AG04449 (cell line): ENCODE results near the gene GOLGA3.

ENCODE experiments used
- CTCF ChIA-PET: fragments of 350-600 bp; formaldehyde crosslinking; extraction: SDS; loops from one replicate; lab custom pipeline; 2021; ENCODE audit warnings: antibody characterized with exemption; lab: Yijun Ruan, JAX
- POLR2A ChIA-PET: fragments of 400-600, 350-600 bp; formaldehyde crosslinking; extraction: SDS; loops from one replicate; lab custom pipeline; 2020; ENCODE audit warnings: antibody characterized with exemption, inconsistent platforms; lab: Yijun Ruan, JAX
- DNase-seq: peaks from one replicate; pipeline ENCODE4 v3.0.0-alpha.2; 2010; ENCODE audit warnings: low read depth, low spot score
- H3K4me3 ChIP-seq: 2 replicates; pipeline ENCODE4 v1.5.1; 2011; ENCODE audit warnings: low read depth, mild to moderate bottlenecking, control low read depth, low read length
- TF ChIP-seq, protein P1 (sequence below): IDR thresholded peaks from one replicate; pipeline ENCODE4 v1.5.1; 2011; ENCODE audit warnings: mild to moderate bottlenecking, moderate library complexity, low read length, control low read depth, inconsistent platforms; ENCODE audit not compliant: insufficient read depth; ENCODE audit errors: missing control alignments

GOLGA3 gene

DNA sequence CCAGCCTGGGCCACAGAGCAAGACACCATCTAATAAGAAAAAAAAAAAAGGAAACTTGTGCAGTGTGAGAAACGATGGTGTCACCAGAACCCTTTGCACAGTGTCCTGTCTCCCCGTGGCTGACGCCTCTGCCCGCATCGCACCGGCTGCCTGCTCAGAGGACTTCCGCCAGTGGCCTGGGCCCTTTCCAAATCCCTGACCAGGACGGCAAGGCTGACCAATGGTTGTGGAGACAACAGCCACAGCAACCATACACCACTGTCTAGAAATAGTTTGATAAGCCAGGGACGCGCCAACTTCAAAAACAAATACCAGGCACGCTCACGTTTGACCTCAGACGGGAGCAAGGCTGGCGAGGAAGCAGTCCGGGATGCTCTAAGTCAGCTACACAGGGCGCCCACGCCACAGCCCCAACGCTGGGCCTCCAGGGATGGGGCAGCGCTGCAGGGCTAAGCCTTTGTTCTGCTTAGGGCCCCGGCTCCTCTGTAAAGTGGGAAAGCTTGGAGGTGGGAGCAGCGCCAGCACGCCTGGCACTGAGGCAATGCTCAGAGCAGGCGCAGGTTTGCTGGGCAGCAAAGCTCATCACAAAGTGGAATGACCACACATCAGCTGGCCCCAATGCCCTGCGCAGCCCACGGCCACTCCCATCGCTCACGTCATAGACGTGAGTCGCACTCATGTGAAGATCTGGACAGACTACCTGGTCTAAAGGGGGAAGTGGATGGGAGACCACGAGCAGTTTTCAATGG lies 105.5 kb downstream of the GOLGA3 start:
- TF ChIP-seq, protein P1, sequence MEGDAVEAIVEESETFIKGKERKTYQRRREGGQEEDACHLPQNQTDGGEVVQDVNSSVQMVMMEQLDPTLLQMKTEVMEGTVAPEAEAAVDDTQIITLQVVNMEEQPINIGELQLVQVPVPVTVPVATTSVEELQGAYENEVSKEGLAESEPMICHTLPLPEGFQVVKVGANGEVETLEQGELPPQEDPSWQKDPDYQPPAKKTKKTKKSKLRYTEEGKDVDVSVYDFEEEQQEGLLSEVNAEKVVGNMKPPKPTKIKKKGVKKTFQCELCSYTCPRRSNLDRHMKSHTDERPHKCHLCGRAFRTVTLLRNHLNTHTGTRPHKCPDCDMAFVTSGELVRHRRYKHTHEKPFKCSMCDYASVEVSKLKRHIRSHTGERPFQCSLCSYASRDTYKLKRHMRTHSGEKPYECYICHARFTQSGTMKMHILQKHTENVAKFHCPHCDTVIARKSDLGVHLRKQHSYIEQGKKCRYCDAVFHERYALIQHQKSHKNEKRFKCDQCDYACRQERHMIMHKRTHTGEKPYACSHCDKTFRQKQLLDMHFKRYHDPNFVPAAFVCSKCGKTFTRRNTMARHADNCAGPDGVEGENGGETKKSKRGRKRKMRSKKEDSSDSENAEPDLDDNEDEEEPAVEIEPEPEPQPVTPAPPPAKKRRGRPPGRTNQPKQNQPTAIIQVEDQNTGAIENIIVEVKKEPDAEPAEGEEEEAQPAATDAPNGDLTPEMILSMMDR: no peak
- POLR2A ChIA-PET: no interaction called here
- no peak overlapping the region for H3K4me3 ChIP-seq
- DNase-seq: no peak
- CTCF ChIA-PET: no interaction called here

DNA sequence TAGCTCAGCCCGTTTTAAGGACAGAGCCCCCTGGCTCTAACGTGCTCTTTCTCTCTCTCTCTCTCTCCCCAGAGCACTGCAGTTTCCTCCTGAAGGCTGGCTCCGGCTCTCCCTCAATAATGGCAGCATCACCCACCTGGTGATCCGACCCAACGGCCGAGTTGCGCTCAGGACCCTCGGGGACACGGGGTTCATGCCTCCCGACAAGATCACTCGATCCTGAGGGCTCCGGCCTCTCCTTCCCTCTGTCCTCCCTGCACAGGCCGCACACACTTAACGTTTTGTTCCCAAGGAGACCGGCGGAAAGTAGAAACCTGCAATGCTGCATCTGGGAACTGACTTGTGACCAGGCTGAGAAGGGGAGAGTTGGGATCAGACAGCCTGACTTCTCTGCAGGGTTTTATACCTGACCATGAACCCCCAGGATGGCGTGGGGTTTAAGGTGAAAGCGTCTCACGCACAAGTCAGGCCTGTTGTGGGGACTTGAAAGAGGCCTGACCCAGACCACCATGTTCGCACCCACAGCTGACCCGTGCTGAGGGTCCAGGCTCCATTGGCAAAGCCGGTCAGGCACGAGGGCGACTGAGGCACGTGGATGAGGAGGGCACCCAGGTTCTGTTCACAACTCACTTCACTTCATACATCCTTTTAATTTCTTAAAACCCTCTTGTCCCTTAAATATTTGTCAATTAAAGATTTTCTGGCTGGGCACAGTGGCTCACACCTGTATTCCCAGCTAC lies 107.9 kb downstream of the GOLGA3 start:
- ChIA-PET CTCF (no interaction called here), POLR2A (interaction anchor here (0.7 to 1.1 kb wide), 2 partner anchors 11 to 40 kb away, joined by 3 read pairs; no protein-coding TSS in a partner anchor)
- no peak for DNase-seq
- TF ChIP-seq, protein P1: no peak
- no peak overlapping the region for H3K4me3 ChIP-seq

DNA sequence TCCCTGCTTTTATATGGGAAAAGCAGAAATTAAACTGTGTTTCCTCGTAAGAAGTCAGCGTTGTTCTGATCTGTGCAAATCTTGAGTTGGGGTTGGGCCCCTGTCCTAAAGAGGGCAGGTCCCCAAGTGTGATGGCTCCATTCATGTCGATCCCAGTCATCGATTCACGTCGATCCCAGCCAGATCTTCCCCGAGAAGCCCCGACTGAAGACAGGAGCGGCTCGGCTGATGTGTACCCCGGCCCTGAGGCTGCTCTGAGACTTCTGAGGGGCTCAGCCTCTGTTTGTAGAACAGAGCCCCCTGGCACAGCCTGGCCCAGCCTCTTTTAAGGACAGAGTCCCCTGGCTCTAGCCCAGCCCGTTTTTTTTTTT lies 108.7 kb downstream of the GOLGA3 start:
- CTCF ChIA-PET: no interaction called here
- POLR2A ChIA-PET: interaction anchor here (0.7 kb wide), 1 partner anchor 10 kb away, joined by 3 read pairs; no protein-coding TSS in a partner anchor
- DNase-seq: no peak
- TF ChIP-seq, protein P1: no peak
- H3K4me3 ChIP-seq: no peak overlapping the region

DNA sequence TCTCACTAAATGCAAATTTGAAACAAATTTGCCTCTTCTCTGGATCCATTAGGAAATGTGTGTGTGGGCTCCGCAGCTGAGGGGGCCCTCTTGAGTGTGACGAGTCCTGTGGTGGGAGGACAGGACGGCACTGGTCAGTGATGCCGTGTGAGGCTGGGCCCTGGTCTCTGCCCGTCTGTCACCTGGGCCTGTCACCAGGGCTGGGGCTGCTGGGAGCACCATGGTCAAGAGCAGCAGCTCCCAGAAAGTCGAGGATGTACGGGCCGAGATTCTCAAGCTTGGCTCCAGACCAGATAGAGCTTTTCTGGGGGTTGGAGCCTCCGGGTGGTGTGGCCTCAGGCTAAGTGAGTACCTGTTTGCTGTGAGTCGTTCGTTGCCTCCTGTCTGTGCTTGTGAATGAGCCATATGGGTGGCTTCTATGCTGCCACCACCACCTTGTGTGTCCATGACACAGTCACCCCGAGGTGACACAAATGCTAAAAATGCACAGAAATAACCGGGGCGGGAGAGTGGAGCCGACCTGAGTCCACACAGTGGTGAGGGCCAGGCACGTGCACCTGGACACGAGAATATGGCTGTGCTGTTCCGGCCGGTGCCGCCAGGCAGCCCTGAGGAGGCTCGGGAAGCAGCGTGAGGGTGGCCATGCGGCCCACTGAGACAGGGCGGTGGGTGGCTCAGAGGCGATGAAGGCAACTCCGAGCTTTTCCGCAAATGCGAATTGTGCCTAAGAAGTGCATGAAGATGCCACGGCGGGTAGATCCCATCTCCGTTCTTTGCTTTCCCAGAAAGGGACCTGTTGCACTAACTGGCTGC lies 109.3 kb downstream of the GOLGA3 start:
- ChIA-PET CTCF (no interaction called here), POLR2A (no interaction called here)
- TF ChIP-seq, protein P1: no peak
- no peak overlapping the region for H3K4me3 ChIP-seq
- no peak for DNase-seq
